ENCODE data around the gene RPS6KA2. TPM values are rescaled to one million over a fixed set of nuclear protein-coding genes. Genes with fewer than 3 reads are reported as not detected.
"Not testable (repeated sequence)": the region's sequence is repeated elsewhere in the genome, so short reads cannot be mapped to it uniquely, and the experiment has no call there.

RPS6KA2 gene
- total and polyA plus RNA-seq, 2 experiments from 2014 or later = 12.5 to 25.3 TPM

GRCh38 chr6:166400649-166401250, 226.3 kb downstream of the RPS6KA2 start:
- not testable (repeated sequence) for H3K4me3 Mint-ChIP-seq, H3K4me3 ChIP-seq, H3K4me2 ChIP-seq

GRCh38 chr6:166400181-166400580, 226.9 kb downstream of the RPS6KA2 start:
- DNase-seq (ENCODE audit: low spot score) (no peak), ATAC-seq (no peak)
- H2AFZ ChIP-seq = no peak overlapping the region
- no peak overlapping the region for H3K4me3 Mint-ChIP-seq
- no peaks in the 10 kb centered on the region; the same call in 2 of the 3 replicates for H3K36me3 Mint-ChIP-seq (ENCODE audit: low read depth)
- H3F3A ChIP-seq (replicated peaks; ENCODE audit: low read depth) = 0 out of 2 replicates have a peak, but pooled peaks cover 5% of the 10 kb centered on the region
- no peaks in the 10 kb centered on the region for H3K27me3 ChIP-seq (ENCODE audit: insufficient read depth)
- no peaks in the 10 kb centered on the region for H4K20me1 ChIP-seq (replicated peaks; ENCODE audit: insufficient read depth)
- H3K79me2 ChIP-seq (replicated peaks; ENCODE audit: insufficient read depth) = no peaks in the 10 kb centered on the region
- no peak overlapping the region for H3K4me2 ChIP-seq
- H3K27me3 Mint-ChIP-seq (ENCODE audit: insufficient read depth, low read depth, poor library complexity) = peaks cover 8% of the 10 kb centered on the region
- peaks cover 3% of the 10 kb centered on the region; the same call in 1 of the 2 replicates for H3K4me1 ChIP-seq (ENCODE audit: insufficient read depth)
- H3K27ac ChIP-seq (ENCODE audit: low read depth) = no peak overlapping the region
- H3K4me3 ChIP-seq = no peak overlapping the region
- no peak overlapping the region for H3K27ac Mint-ChIP-seq
- H3K9me3 Mint-ChIP-seq = no peaks in the 10 kb centered on the region; the same call in 1 of the 3 replicates
- no peaks in the 10 kb centered on the region for H3K36me3 ChIP-seq (ENCODE audit: insufficient read depth)
- no peaks in the 10 kb centered on the region for H3K9me2 ChIP-seq (ENCODE audit: insufficient read depth)
- peaks cover 10% of the 10 kb centered on the region for H3K4me1 Mint-ChIP-seq
- TF ChIP-seq NANOG (IDR thresholded peaks at IDR 0.05; ENCODE audit: borderline replicate concordance) = no peak
- TF ChIP-seq STAT1 (IDR thresholded peaks at IDR 0.05; ENCODE audit: unreplicated experiment) = no peak
- no peak for TF ChIP-seq CTCF (conservative IDR thresholded peaks at IDR 0.05; ENCODE audit: low read depth in 2 of 2)
- no peak for TF ChIP-seq JUNB (IDR thresholded peaks at IDR 0.05; ENCODE audit: unreplicated experiment)
- TF ChIP-seq EZH2phosphoT487 (IDR thresholded peaks at IDR 0.05; ENCODE audit: unreplicated experiment) = no peak
- no peak for TF ChIP-seq EZH2 (IDR thresholded peaks at IDR 0.05; ENCODE audit: low read depth, unreplicated experiment)
- no peak for TF ChIP-seq REST (IDR thresholded peaks at IDR 0.05; ENCODE audit: unreplicated experiment)
- TF ChIP-seq ZNF114 (CRISPR knock-in tag; IDR thresholded peaks at IDR 0.05) = no peak
- TF ChIP-seq, protein P1, sequence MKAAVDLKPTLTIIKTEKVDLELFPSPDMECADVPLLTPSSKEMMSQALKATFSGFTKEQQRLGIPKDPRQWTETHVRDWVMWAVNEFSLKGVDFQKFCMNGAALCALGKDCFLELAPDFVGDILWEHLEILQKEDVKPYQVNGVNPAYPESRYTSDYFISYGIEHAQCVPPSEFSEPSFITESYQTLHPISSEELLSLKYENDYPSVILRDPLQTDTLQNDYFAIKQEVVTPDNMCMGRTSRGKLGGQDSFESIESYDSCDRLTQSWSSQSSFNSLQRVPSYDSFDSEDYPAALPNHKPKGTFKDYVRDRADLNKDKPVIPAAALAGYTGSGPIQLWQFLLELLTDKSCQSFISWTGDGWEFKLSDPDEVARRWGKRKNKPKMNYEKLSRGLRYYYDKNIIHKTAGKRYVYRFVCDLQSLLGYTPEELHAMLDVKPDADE (IDR thresholded peaks at IDR 0.05) = no peak
- no peak for TF ChIP-seq CREB1 (CRISPR knock-in tag; IDR thresholded peaks at IDR 0.05; ENCODE audit: low read depth)
- TF ChIP-seq POLR2AphosphoS5 (IDR thresholded peaks at IDR 0.05; ENCODE audit: low read depth) = no peak
- TF ChIP-seq ZNF331 (CRISPR knock-in tag; IDR thresholded peaks at IDR 0.05; ENCODE audit: low read depth) = no peak

More at GRCh38 chr6:166400649-166401250, 226.3 kb downstream of the RPS6KA2 start:
- not testable (repeated sequence) for H3K27ac ChIP-seq (ENCODE audit: low read depth); H3K79me2 ChIP-seq (replicated peaks; ENCODE audit: insufficient read depth); H3K9me3 Mint-ChIP-seq; H2AFZ ChIP-seq; H3K36me3 ChIP-seq (ENCODE audit: insufficient read depth); H3K27me3 ChIP-seq (ENCODE audit: insufficient read depth); H3K36me3 Mint-ChIP-seq (ENCODE audit: low read depth); H3K27me3 Mint-ChIP-seq (ENCODE audit: insufficient read depth, low read depth, poor library complexity); H4K20me1 ChIP-seq (replicated peaks; ENCODE audit: insufficient read depth); H3F3A ChIP-seq (replicated peaks; ENCODE audit: low read depth); H3K9me2 ChIP-seq (ENCODE audit: insufficient read depth); H3K4me1 ChIP-seq (ENCODE audit: insufficient read depth); H3K27ac Mint-ChIP-seq
- H3K4me1 Mint-ChIP-seq = peaks cover 10% of the 10 kb centered on the region
- peak; percentile 93 for DNase-seq (ENCODE audit: low spot score)
- peak; percentile 82 to 95 for TF ChIP-seq CTCF (conservative IDR thresholded peaks at IDR 0.05; ENCODE audit: low read depth in 2 of 2)
- ATAC-seq = peak; percentile 92
